Trophoblast cell (in vitro differentiated cells and primary cell): ENCODE results near the gene TCL1A. TPM values are rescaled to one million over a fixed set of nuclear protein-coding genes. Genes with fewer than 3 reads are reported as not detected.
"Not testable (repeated sequence)": the region's sequence is repeated elsewhere in the genome, so short reads cannot be mapped to it uniquely, and the experiment has no call there.

Experiments used
- DNase-seq, 2 donors: peaks; one replicate each; pipeline ENCODE4 v3.0.0-alpha.2; 2016
- H2AFZ ChIP-seq: 2 replicates; pipeline ENCODE4 v1.6.1; 2013; ENCODE audit warnings: low read length, moderate library complexity, mild to moderate bottlenecking; ENCODE audit not compliant: insufficient read depth, poor library complexity
- H2AK5ac ChIP-seq: 2 replicates; pipeline ENCODE4 v1.6.1; 2013; ENCODE audit warnings: mild to moderate bottlenecking, low read length
- H2BK120ac ChIP-seq: 2 replicates; pipeline ENCODE4 v1.6.1; 2013; ENCODE audit warnings: low read length, mild to moderate bottlenecking, moderate library complexity; ENCODE audit not compliant: insufficient read depth, poor library complexity
- H2BK12ac ChIP-seq: 2 replicates; pipeline ENCODE4 v1.6.1; 2013; ENCODE audit warnings: mild to moderate bottlenecking, low read length, moderate library complexity
- H2BK5ac ChIP-seq: 2 replicates; pipeline ENCODE4 v1.6.1; 2013; ENCODE audit warnings: low read length, low read depth, moderate library complexity, mild to moderate bottlenecking; ENCODE audit not compliant: poor library complexity
- H3K14ac ChIP-seq: 2 replicates; pipeline ENCODE4 v1.6.1; 2013; ENCODE audit warnings: mild to moderate bottlenecking, low read length
- H3K18ac ChIP-seq: 2 replicates; pipeline ENCODE4 v1.6.1; 2013; ENCODE audit warnings: mild to moderate bottlenecking, low read length
- H3K23ac ChIP-seq: 2 replicates; pipeline ENCODE4 v1.6.1; 2013; ENCODE audit warnings: low read length
- H3K27ac ChIP-seq: 2 replicates; pipeline ENCODE4 v1.5.1; 2013; ENCODE audit warnings: low read depth, mild to moderate bottlenecking, inconsistent platforms, low read length, moderate library complexity
- H3K27me3 ChIP-seq: 2 replicates; pipeline ENCODE4 v1.6.1; 2013; ENCODE audit warnings: inconsistent platforms, mild to moderate bottlenecking, low read length, moderate library complexity; ENCODE audit not compliant: insufficient read depth
- H3K36me3 ChIP-seq, 2 experiments: 1 replicate in 1 of 2; 2 replicates in 1 of 2; pipeline ENCODE4 v1.6.1; 2013; ENCODE audit warnings: low read length in 2 of 2, mild to moderate bottlenecking in 2 of 2, moderate library complexity in 1 of 2; ENCODE audit not compliant: insufficient read depth in 2 of 2, control insufficient read depth in 1 of 2
- H3K4ac ChIP-seq: 2 replicates; pipeline ENCODE4 v1.6.1; 2013; ENCODE audit warnings: low read depth, mild to moderate bottlenecking, low read length, moderate library complexity
- H3K4me1 ChIP-seq, 2 experiments: 1 replicate in 1 of 2; 2 replicates in 1 of 2; pipeline ENCODE4 v1.6.1; 2013; ENCODE audit warnings: low read length in 2 of 2, mild to moderate bottlenecking in 2 of 2, moderate library complexity in 1 of 2; ENCODE audit not compliant: insufficient read depth in 2 of 2, control insufficient read depth in 1 of 2
- H3K4me2 ChIP-seq: 2 replicates; pipeline ENCODE4 v1.6.1; 2013; ENCODE audit warnings: inconsistent platforms, mild to moderate bottlenecking, low read length, moderate library complexity
- H3K4me3 ChIP-seq: 2 replicates; pipeline ENCODE4 v1.5.1; 2013; ENCODE audit warnings: mild to moderate bottlenecking, low read depth, low read length, inconsistent platforms
- H3K79me1 ChIP-seq: one replicate; pipeline ENCODE4 v1.6.1; 2013; ENCODE audit warnings: low read length
- H3K79me2 ChIP-seq: 2 replicates; pipeline ENCODE4 v1.6.1; 2013; ENCODE audit warnings: low read length, mild to moderate bottlenecking; ENCODE audit not compliant: control insufficient read depth, insufficient read depth, poor library complexity
- H3K9ac ChIP-seq: 2 replicates; pipeline ENCODE4 v1.6.1; 2013; ENCODE audit warnings: mild to moderate bottlenecking, low read length
- H3K9me3 ChIP-seq: 2 replicates; pipeline ENCODE4 v1.6.1; 2013; ENCODE audit warnings: low read depth, mild to moderate bottlenecking, control low read depth, inconsistent platforms, low read length; ENCODE audit not compliant: insufficient read depth
- H4K12ac ChIP-seq: 2 replicates; pipeline ENCODE4 v1.6.1; 2013; ENCODE audit warnings: low read depth, mild to moderate bottlenecking, low read length, moderate library complexity
- H4K8ac ChIP-seq: 2 replicates; pipeline ENCODE4 v1.6.1; 2013; ENCODE audit warnings: low read depth, mild to moderate bottlenecking, low read length, moderate library complexity
- H4K91ac ChIP-seq: one replicate; pipeline ENCODE4 v1.6.1; 2013; ENCODE audit warnings: low read depth, mild to moderate bottlenecking, low read length, moderate library complexity
- WGBS: extraction: QIAGEN DNeasy Blood & Tissue Kit; methylation state at CpG from one replicate; pipeline ENCODE4 v1.1.7; 2013; ENCODE audit warnings: missing lambda C conversion rate; ENCODE audit not compliant: insufficient read length, insufficient coverage; ENCODE audit errors: extremely low coverage; 5-methylcytosine and 5-hydroxymethylcytosine counted together
- polyA plus RNA-seq: library from polyadenylated mRNA; stranded (reverse); fragments of 200-250 nt; gene quantifications from 2 replicates; pipeline ENCODE4 v1.2.3, GENCODE V29; 2013

Gene TCL1A, protein sequence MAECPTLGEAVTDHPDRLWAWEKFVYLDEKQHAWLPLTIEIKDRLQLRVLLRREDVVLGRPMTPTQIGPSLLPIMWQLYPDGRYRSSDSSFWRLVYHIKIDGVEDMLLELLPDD
- not detected in 2 replicates for polyA plus RNA-seq

DNA sequence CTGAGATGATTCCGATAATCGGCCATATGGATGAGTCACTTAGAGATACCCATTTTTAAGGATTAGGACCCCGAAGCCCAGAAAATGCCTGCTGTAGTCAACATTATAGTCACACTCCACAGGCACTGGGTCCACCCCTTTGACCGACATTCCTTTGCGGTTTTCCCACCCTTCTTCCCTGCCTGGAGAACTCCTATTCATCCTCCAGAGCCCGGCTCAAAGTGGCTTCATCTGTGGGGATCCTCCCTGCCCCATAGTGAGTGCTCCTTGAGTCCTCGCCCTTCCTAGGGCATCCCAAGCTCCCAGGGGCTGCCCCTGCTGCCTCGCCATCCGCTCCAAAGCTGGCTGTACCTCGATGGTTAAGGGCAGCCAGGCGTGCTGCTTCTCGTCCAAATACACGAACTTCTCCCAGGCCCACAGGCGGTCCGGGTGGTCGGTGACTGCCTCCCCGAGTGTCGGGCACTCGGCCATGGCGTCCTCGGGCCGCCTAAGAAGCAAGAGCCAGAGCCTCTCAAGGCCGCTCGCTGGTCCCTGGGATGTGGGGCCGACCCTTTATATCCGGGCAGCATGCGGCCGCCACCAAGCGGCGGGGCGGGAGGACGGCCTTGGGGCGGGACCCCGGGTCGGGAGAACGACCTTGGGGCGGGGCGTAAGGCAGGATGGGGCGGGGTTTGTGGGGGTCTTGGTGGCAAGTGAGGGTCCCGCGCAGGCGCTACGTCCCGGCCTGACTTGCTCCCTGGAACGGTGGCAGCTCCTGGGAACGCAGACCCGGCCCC, at the start of gene TCL1A:
Gene TCL1A (minus strand): TSS at position 530 of the 776 bp plus-strand sequence. CDS start 59 bp downstream, at position 471.
- no peak within 1 kb of the TSS for H3K14ac ChIP-seq
- H3K79me1 ChIP-seq, result no peaks in the 10 kb centered on the region
- no peak within 1 kb of the TSS for H4K12ac ChIP-seq
- no peaks in the 10 kb centered on the region for H3K9me3 ChIP-seq
- no peak within 1 kb of the TSS for H3K9ac ChIP-seq
- H3K27ac ChIP-seq, result no peak within 1 kb of the TSS
- H2BK12ac ChIP-seq, result no peak within 1 kb of the TSS
- H2BK5ac ChIP-seq, result no peak within 1 kb of the TSS
- no peaks in the 10 kb centered on the region for H3K79me2 ChIP-seq
- no peaks in the 10 kb centered on the region for H3K4me1 ChIP-seq
- H4K91ac ChIP-seq, result no peak within 1 kb of the TSS
- no peak within 1 kb of the TSS for H3K4ac ChIP-seq
- H4K8ac ChIP-seq, result no peak within 1 kb of the TSS
- H2AFZ ChIP-seq, result no peak within 1 kb of the TSS
- H3K23ac ChIP-seq, result no peak within 1 kb of the TSS
- H3K36me3 ChIP-seq, result no peaks in the 10 kb centered on the region
- H3K4me3 ChIP-seq, result no peak within 1 kb of the TSS
- no peak within 1 kb of the TSS for H2AK5ac ChIP-seq
- no CpG with 5 or more reads among the region's 47 CpGs for WGBS
- H3K18ac ChIP-seq, result no peak within 1 kb of the TSS
- no peak within 1 kb of the TSS for H2BK120ac ChIP-seq
- no peaks in the 10 kb centered on the region for H3K27me3 ChIP-seq
- H3K4me2 ChIP-seq, result no peak within 1 kb of the TSS
- DNase-seq, result no peak

DNA sequence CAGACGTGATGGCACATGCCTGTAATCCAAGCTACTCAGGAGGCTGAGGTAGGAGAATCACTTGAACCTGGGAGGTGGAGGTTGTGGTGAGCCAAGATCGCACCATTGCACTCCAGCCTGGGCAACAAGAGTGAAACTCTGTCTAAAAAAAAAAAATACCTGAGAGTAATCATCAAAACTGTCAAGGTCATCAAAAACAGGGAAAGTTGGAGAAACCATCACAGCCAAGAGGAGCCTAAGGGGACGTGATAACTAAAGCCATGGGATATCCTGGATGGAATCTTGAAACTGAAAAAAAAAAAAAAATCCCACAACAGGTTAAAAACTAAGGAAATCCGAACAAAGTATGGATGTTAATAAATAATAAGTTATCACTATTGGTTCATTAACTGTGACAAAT, 49.1 kb upstream of the TCL1A start:
- not testable (repeated sequence) for H3K79me2 ChIP-seq, H2BK12ac ChIP-seq, DNase-seq, H3K4me3 ChIP-seq, H4K12ac ChIP-seq, H3K4me2 ChIP-seq, H3K36me3 ChIP-seq, H3K79me1 ChIP-seq, H3K27me3 ChIP-seq, H3K4ac ChIP-seq, H2BK120ac ChIP-seq, H2AK5ac ChIP-seq, H3K4me1 ChIP-seq, H4K8ac ChIP-seq, H3K14ac ChIP-seq, H3K9ac ChIP-seq, H3K18ac ChIP-seq, H2AFZ ChIP-seq, H3K27ac ChIP-seq, H3K23ac ChIP-seq, H3K9me3 ChIP-seq, H2BK5ac ChIP-seq, H4K91ac ChIP-seq
- no CpG with 5 or more reads among the region's 4 CpGs for WGBS

DNA sequence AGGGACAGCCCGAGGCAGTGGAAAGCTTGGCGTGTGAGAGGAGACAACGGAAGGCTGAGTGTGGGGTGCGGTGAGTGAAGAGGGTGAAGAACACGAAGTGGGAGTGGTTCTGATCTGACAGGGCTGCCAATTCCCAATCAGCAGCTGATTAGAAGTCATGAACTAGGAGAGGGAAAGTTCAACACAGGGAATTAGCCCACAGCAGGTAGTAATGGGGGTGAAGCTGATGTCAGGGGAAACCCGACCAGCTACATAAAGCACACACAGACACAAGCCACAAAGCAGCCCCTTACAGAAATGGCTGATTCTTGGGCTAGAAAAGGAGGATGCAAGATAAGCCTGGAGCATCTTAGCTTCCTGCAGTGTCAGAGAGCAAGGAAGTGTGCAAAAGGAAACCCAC, 47.5 kb upstream of the TCL1A start:
- Histone ChIP-seq H4K8ac (no peak overlapping the region), H3K4me1 (peaks cover 5 to 6% of the 10 kb centered on the region in 2 experiments), H4K12ac (no peak overlapping the region), H4K91ac (no peak overlapping the region), H3K4me3 (no peak overlapping the region), H3K79me2 (no peaks in the 10 kb centered on the region), H2BK120ac (no peak overlapping the region), H3K9me3 (no peaks in the 10 kb centered on the region), H3K14ac (no peak overlapping the region), H3K23ac (no peak overlapping the region), H3K4ac (no peak overlapping the region), H2BK12ac (no peak overlapping the region), H3K27ac (no peak overlapping the region), H3K27me3 (no peaks in the 10 kb centered on the region), H2AK5ac (no peak overlapping the region), H2BK5ac (no peak overlapping the region), H2AFZ (no peak overlapping the region), H3K9ac (no peak overlapping the region), H3K36me3 (no peaks in the 10 kb centered on the region), H3K4me2 (no peak overlapping the region), H3K79me1 (no peaks in the 10 kb centered on the region), H3K18ac (no peak overlapping the region)
- WGBS, result no CpG with 5 or more reads among the region's 6 CpGs
- no peak for DNase-seq

DNA sequence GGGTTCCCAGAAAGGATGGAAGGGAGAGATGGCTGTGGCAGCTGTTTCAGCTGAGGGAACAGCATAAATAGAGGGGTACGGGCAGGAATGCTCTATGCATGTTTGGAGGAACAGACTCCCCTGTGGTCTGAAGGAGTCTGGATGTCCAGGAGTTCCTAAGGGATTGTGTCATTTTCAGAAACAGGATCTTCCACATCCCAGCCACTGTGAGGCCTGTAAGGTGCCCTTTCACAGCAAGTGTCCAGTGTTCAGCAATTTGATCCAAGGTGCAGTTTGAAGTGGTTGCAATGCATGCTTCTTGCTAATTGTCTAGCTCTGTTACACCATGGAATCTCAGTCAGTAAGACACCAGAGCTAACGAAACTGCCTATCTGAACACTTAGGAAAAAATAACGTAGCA, 46.7 kb upstream of the TCL1A start:
- Histone ChIP-seq H2AFZ (no peak overlapping the region), H3K18ac (no peak overlapping the region), H3K14ac (no peak overlapping the region), H3K4ac (no peak overlapping the region), H3K79me2 (no peaks in the 10 kb centered on the region), H3K4me3 (no peak overlapping the region), H3K4me1 (peaks cover 5 to 6% of the 10 kb centered on the region in 2 experiments), H3K79me1 (no peaks in the 10 kb centered on the region), H3K23ac (no peak overlapping the region), H3K9ac (no peak overlapping the region), H2BK5ac (no peak overlapping the region), H4K12ac (no peak overlapping the region), H4K8ac (no peak overlapping the region), H3K4me2 (no peak overlapping the region), H2AK5ac (no peak overlapping the region), H3K36me3 (no peaks in the 10 kb centered on the region), H4K91ac (no peak overlapping the region), H2BK12ac (no peak overlapping the region), H2BK120ac (no peak overlapping the region), H3K27ac (no peak overlapping the region), H3K9me3 (no peaks in the 10 kb centered on the region), H3K27me3 (no peaks in the 10 kb centered on the region)
- no CpG with 5 or more reads among the region's 3 CpGs for WGBS
- peak; percentile 22 to 60 for DNase-seq
